ENCODE data around the gene USP3. TPM values are rescaled to one million over a fixed set of nuclear protein-coding genes. Genes with fewer than 3 reads are reported as not detected.
"Not testable (repeated sequence)": the region's sequence is repeated elsewhere in the genome, so short reads cannot be mapped to it uniquely, and the experiment has no call there.

Gene USP3
- total and polyA plus RNA-seq, 4 donors = 8.5 to 25.4 (median 14.8) TPM

GRCh38 chr15:63615935-63616334 is 111.5 kb downstream of the USP3 start:
- no peak overlapping the region for H3K4me3 ChIP-seq (ENCODE audit: low read depth in 1 of 3, low read length in 3 of 3)
- H3K9me3 ChIP-seq (ENCODE audit: control insufficient read depth in 4 of 4, low read length in 3 of 4) = no peaks in the 10 kb centered on the region
- no peak for DNase-seq (ENCODE audit: low spot score)
- TF ChIP-seq RAD21 (IDR thresholded peaks at IDR 0.05) = no peak
- TF ChIP-seq EGR1 (IDR thresholded peaks at IDR 0.05; ENCODE audit: low read depth in 2 of 2) = no peak
- no peak for TF ChIP-seq YY1 (IDR thresholded peaks at IDR 0.05)
- TF ChIP-seq GABPA (IDR thresholded peaks at IDR 0.05 in 1 of 2, conservative IDR thresholded peaks at IDR 0.05 in 1 of 2) = no peak
- no peak for TF ChIP-seq RXRA (IDR thresholded peaks at IDR 0.05)
- TF ChIP-seq JUND (IDR thresholded peaks at IDR 0.05) = no peak
- H3K27ac ChIP-seq (ENCODE audit: low read depth in 1 of 2, low read length in 2 of 2) = no peak overlapping the region
- peaks cover 6 to 40% (median 26%) of the 10 kb centered on the region in 4 donors for H3K36me3 ChIP-seq (ENCODE audit: control insufficient read depth in 4 of 4, insufficient read depth in 3 of 4, low read depth in 1 of 4, low read length in 3 of 4)
- H3K4me1 ChIP-seq (ENCODE audit: control insufficient read depth in 4 of 4, insufficient read depth in 4 of 4, low read length in 3 of 4) = no peaks in the 10 kb centered on the region
- no peak overlapping the region for H3K9ac ChIP-seq (ENCODE audit: low read depth in 1 of 2, low read length in 2 of 2)
- no peaks in the 10 kb centered on the region for H3K27me3 ChIP-seq (ENCODE audit: control insufficient read depth in 4 of 4, insufficient read depth in 4 of 4, low read length in 3 of 4)
- 97% methylated on average over 3 of the region's 3 CpGs for WGBS

- not testable (repeated sequence) for DNase-seq (ENCODE audit: low spot score); H3K27me3 ChIP-seq (ENCODE audit: control insufficient read depth in 4 of 4, insufficient read depth in 4 of 4, low read length in 3 of 4); H3K4me3 ChIP-seq (ENCODE audit: low read depth in 1 of 3, low read length in 3 of 3); H3K27ac ChIP-seq (ENCODE audit: low read depth in 1 of 2, low read length in 2 of 2); H3K9ac ChIP-seq (ENCODE audit: low read depth in 1 of 2, low read length in 2 of 2); H3K9me3 ChIP-seq (ENCODE audit: control insufficient read depth in 4 of 4, low read length in 3 of 4); H3K4me1 ChIP-seq (ENCODE audit: control insufficient read depth in 4 of 4, insufficient read depth in 4 of 4, low read length in 3 of 4)
- 98% methylated on average over 4 of the region's 4 CpGs for WGBS
- peaks cover 6 to 37% (median 20%) of the 10 kb centered on the region in 4 donors for H3K36me3 ChIP-seq (ENCODE audit: control insufficient read depth in 4 of 4, insufficient read depth in 3 of 4, low read depth in 1 of 4, low read length in 3 of 4)
Measured at GRCh38 chr15:63617147-63617546, 112.8 kb downstream of the USP3 start.

DNA sequence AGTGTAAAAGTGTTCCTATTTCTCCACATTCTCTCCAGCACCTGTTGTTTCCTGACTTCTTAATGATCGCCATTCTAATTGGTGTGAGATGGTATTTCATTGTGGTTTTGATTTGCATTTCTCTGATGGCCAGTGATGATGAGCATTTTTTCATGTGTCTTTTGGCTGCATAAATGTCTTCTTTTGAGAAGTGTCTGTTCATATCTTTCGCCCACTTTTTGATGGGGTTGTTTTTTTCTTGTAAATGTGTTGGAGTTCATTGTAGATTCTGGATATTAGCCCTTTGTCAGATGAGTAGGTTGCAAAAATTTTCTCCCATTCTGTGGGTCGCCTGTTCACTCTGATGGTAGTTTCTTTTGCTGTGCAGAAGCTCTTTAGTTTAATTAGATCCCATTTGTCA is 113.2 kb downstream of the USP3 start:
- H3K9ac ChIP-seq (ENCODE audit: low read depth in 1 of 2, low read length in 2 of 2); DNase-seq (ENCODE audit: low spot score); H3K27ac ChIP-seq (ENCODE audit: low read depth in 1 of 2, low read length in 2 of 2); H3K9me3 ChIP-seq (ENCODE audit: control insufficient read depth in 4 of 4, low read length in 3 of 4); H3K4me3 ChIP-seq (ENCODE audit: low read depth in 1 of 3, low read length in 3 of 3); H3K4me1 ChIP-seq (ENCODE audit: control insufficient read depth in 4 of 4, insufficient read depth in 4 of 4, low read length in 3 of 4); H3K27me3 ChIP-seq (ENCODE audit: control insufficient read depth in 4 of 4, insufficient read depth in 4 of 4, low read length in 3 of 4): not testable (repeated sequence)
- WGBS = 97% methylated on average over 3 of the region's 3 CpGs
- peaks cover 4 to 36% (median 21%) of the 10 kb centered on the region in 4 donors for H3K36me3 ChIP-seq (ENCODE audit: control insufficient read depth in 4 of 4, insufficient read depth in 3 of 4, low read depth in 1 of 4, low read length in 3 of 4)

- not testable (repeated sequence) for H3K9me3 ChIP-seq (ENCODE audit: control insufficient read depth in 4 of 4, low read length in 3 of 4); H3K4me1 ChIP-seq (ENCODE audit: control insufficient read depth in 4 of 4, insufficient read depth in 4 of 4, low read length in 3 of 4); H3K9ac ChIP-seq (ENCODE audit: low read depth in 1 of 2, low read length in 2 of 2); DNase-seq (ENCODE audit: low spot score); H3K27me3 ChIP-seq (ENCODE audit: control insufficient read depth in 4 of 4, insufficient read depth in 4 of 4, low read length in 3 of 4); H3K27ac ChIP-seq (ENCODE audit: low read depth in 1 of 2, low read length in 2 of 2); H3K4me3 ChIP-seq (ENCODE audit: low read depth in 1 of 3, low read length in 3 of 3)
- peaks cover 1 to 43% (median 33%) of the 10 kb centered on the region in 4 donors for H3K36me3 ChIP-seq (ENCODE audit: control insufficient read depth in 4 of 4, insufficient read depth in 3 of 4, low read depth in 1 of 4, low read length in 3 of 4)
- no CpG with 5 or more reads among the region's 2 CpGs for WGBS
Measured at GRCh38 chr15:63620760-63621159, 116.4 kb downstream of the USP3 start.

DNA sequence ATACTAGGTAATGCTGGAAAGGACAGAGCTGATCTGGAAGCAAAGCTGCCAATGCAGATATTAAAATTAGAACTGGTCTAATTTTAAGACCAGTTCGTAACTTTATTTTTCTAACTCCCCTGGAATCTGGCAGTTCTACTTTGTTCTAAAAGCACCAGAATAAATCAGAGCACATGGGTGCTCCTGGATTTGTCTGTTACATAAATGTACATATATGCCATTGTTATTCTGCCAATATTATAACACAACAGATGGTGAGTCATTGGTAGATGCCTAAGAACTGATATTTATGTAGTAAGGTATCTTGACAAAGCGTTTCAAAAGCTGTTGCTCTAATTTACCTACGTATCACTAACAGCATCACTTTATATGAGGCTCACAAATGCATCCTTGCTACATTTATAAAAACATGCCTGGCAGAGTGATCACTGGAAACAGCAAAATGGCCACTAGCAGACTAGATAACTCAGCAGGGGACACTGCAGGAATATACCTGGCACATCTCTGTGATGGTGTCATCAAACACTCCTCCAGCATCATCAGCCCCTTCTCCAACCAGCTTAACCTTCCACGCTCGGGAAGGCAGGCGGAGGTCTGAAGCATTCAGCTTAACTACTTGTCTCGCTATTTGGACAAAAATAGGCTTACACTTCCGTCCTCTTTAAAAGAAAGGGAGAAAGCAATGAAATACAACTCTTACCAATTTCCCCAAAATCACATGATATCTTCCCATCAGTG is 119.0 kb downstream of the USP3 start:
- Histone ChIP-seq H3K9me3 (ENCODE audit: control insufficient read depth in 4 of 4, low read length in 3 of 4) (no peaks in the 10 kb centered on the region), H3K27me3 (ENCODE audit: control insufficient read depth in 4 of 4, insufficient read depth in 4 of 4, low read length in 3 of 4) (no peaks in the 10 kb centered on the region), H3K9ac (ENCODE audit: low read depth in 1 of 2, low read length in 2 of 2) (no peak overlapping the region), H3K27ac (ENCODE audit: low read depth in 1 of 2, low read length in 2 of 2) (no peak overlapping the region), H3K4me1 (ENCODE audit: control insufficient read depth in 4 of 4, insufficient read depth in 4 of 4, low read length in 3 of 4) (no peaks in the 10 kb centered on the region), H3K4me3 (ENCODE audit: low read depth in 1 of 3, low read length in 3 of 3) (no peak overlapping the region), H3K36me3 (ENCODE audit: control insufficient read depth in 4 of 4, insufficient read depth in 3 of 4, low read depth in 1 of 4, low read length in 3 of 4) (peaks cover 5 to 56% (median 46%) of the 10 kb centered on the region in 4 donors)
- no peak for DNase-seq (ENCODE audit: low spot score)
- TF ChIP-seq YY1 (IDR thresholded peaks at IDR 0.05) = no peak
- TF ChIP-seq NR2F2 (IDR thresholded peaks at IDR 0.05) = no peak
- TF ChIP-seq SP1 (IDR thresholded peaks at IDR 0.05) = no peak
- WGBS = 92% methylated on average over 8 of the region's 8 CpGs

All from liver (tissue), 9 donors.